GM18858 (cell line): ENCODE results near the gene ATP5F1C.

Experiments
- ATAC-seq: cut with Tn5 transposase; IDR thresholded peaks from one replicate; pipeline ENCODE4 v1.9.1; 2021; ENCODE audit not compliant: unreplicated experiment

Gene ATP5F1C

DNA sequence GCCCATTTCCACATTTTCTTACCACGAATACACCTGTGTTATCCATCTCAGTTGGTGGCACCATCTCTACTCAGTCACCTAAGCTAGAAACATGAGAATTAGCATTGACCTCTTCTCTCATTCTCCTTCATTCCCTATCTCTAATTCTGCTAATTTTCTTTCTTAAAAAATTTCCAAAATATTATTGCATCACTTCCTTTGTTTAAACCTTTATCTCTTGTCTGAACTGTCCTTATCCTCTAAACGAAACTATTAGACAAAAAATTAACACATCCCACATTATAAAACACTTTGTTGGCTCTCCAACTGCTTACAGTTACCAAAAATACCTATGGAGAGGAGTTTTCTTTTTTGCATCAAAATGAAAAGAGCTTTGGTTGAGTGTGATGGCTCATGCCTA lies 48.6 kb downstream of the ATP5F1C start:
- no peak for ATAC-seq

DNA sequence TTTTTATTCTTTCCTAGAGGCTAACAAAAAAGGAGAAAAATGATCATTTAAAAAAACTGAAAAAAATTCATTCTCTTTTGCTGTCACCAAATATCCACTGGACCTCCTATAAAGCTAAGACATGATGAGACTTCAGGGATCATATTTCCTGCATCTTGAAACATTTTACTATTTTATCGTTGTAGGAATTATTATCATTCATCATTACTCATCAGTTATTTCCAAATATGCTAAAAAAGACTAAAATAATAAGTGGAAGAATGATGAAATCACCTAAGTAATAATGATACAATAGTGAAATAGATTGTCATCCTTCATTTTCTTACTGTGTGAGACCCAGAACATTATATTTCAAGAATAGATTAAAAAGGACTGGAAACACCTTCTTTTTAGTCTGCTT lies 58.6 kb downstream of the ATP5F1C start:
- no peak for ATAC-seq

DNA sequence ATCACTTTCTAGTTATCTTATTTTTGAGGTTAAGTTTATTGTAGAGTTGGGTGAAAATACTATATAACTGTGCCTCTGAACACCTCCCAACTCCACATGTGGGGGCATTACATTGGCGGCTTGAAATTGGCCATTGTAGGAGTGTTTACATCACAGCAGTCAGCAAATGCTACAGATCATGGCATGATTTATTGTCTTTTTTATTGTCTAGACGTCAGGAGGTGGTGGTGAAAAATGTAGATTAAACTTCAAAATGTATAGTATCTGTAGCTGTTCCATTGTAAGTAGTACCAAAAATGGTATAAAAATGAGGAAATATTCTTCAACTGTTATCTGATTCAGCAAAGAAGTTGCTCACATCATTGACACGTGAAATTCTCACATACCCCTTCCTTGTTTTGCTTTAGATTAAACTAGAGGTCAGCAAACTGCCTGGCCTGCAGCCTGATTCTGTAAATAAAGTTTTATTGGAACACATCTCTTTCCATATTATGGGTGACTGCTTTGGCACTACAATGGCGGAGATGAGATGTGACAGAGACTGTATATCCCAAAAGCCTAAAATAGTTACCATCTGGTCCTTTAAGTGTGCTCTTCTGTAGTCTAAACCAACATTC lies 65.4 kb downstream of the ATP5F1C start:
- ATAC-seq = no peak

DNA sequence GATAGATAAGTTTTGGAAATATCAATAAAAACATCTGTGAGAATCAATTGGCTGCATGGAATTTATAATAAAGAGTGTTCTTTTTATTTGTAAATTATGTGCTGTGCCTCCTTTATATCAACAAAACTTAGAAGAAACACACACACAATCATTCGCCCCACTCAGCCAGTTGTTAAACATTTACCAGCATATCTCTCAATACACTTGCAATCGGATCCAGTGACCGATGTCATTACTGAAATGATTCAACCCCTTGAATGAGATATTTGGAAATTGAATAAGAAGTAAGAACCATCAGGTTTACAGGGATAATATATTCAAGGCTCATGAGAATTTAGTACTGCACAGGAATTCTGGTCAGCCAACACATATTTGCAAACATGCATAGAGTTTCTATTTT lies 65.9 kb downstream of the ATP5F1C start:
- ATAC-seq = no peak

DNA sequence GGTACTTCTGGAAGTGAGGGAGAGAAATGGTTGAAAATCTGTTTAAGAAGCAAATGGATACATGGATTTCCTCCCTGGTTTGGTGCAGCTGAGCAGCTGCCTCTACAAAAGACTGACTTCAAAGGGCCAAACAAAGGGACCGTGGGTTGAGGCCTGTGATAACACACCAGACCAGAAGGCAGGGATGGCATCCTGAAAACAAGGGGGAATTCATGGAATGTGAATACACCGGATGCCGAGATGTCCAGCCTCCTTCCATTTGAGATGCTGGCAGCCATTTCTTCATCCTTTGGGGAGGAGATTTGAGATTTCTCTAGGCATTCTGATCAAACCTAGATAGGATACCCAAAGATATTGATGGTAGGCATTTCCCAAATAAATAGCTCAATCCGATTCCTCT lies 67.2 kb downstream of the ATP5F1C start:
- ATAC-seq = no peak

DNA sequence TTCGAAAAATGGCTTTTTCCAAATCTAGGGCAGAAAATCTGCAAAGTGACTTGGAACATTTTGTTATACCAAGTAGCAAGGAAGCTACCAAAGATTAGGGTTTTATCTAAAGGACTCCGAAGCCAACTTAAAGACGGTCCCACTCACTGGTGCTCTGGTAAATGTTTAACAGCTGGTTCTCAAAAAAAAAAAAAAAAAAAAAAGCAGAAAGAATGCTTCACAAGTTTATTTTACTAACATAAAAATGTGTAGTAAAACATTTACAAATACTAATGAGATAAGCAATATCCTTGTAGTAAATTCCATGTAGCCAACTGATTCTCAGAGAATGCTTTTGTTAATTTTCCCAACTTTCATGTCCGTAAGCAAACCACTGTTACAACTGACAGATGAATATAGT lies 68.7 kb downstream of the ATP5F1C start:
- ATAC-seq = no peak

DNA sequence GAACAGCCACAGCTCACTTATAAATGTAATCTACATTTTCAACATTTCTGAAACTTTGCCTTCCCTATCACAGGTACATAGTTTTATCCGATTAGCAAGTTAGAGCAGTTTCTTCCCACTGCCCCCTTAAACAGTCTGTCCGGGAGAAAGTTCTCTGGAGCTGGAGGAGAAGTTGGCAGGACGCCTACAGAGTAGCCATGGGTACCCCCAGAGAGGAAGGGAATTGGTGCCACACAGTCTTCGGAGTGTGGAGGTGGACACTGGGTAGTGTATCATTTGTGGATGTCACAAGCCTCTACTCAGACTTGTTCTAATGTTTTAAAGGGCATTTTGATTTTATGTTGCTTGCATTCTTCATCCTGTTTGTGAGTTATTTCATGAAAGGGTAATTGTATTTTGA lies 69.3 kb downstream of the ATP5F1C start:
- ATAC-seq = no peak
